ENCODE measurements around the gene MAB21L3. TPM values are rescaled to one million over a fixed set of nuclear protein-coding genes. Genes with fewer than 3 reads are reported as not detected.

The MAB21L3 gene
- total RNA-seq, 1 experiment from 2014 or later, result not detected

DNA sequence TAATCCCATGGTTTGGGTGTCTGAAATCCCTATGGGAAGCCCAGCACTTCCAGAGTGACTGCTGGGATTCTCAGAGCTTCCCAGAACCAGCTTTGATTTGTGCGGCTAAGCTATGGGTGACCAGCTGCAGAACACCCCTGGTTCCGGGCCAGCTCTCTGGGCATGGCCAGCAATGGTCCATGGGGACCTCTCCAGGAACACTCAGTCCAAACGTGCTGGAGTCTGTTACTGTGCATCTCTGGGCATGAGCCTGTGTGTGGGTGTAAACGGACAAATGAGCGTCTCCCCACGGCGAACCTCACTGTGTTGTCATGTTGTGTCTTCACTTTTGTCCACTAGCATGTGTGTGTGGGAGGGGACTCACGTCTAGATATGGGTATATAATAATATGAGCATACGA lies 54.4 kb downstream of the MAB21L3 start:
- Histone ChIP-seq H3K79me1 (ENCODE audit: insufficient read depth, low read depth, low read length, poor library complexity, severe bottlenecking) (no peaks in the 10 kb centered on the region), H4K20me1 (ENCODE audit: control insufficient read depth, insufficient read depth, insufficient read length) (no peaks in the 10 kb centered on the region), H2BK20ac (ENCODE audit: low read depth, low read length, poor library complexity, severe bottlenecking) (no peak overlapping the region), H3K56ac (ENCODE audit: insufficient read length, low read depth, low read length) (no peak overlapping the region), H2BK12ac (ENCODE audit: insufficient read length, low read depth, low read length) (no peak overlapping the region), H3T11ph (ENCODE audit: low read length) (no peak overlapping the region), H3K4me1 (ENCODE audit: insufficient read depth, low read length) (no peaks in the 10 kb centered on the region), H4K91ac (ENCODE audit: insufficient read length, low read depth, low read length) (no peak overlapping the region), H3K27ac (ENCODE audit: insufficient read length, low read depth, low read length) (no peak overlapping the region), H2AK5ac (ENCODE audit: insufficient read length, low read length) (no peak overlapping the region), H3K27me3 (ENCODE audit: insufficient read depth, low read length) (no peaks in the 10 kb centered on the region; the same call in 1 of the 2 replicates), H3K79me2 (ENCODE audit: insufficient read depth, low read length) (no peaks in the 10 kb centered on the region), H3K9ac (ENCODE audit: extremely low read depth, insufficient read length, low read length) (no peak overlapping the region), H3K4ac (ENCODE audit: low read depth, low read length) (no peak overlapping the region), H3K23ac (ENCODE audit: insufficient read length, low read depth, low read length) (no peak overlapping the region), H3K14ac (ENCODE audit: insufficient read depth, low read length) (no peak overlapping the region), H4K8ac (replicated peaks; ENCODE audit: insufficient read length, low read depth, low read length) (no peak overlapping the region), H3K23me2 (ENCODE audit: insufficient read length, low read depth, low read length, poor library complexity, severe bottlenecking) (peaks cover 9% of the 10 kb centered on the region), H2BK5ac (ENCODE audit: insufficient read length, low read length) (no peak overlapping the region), H2BK120ac (ENCODE audit: low read depth, low read length, poor library complexity, severe bottlenecking) (no peak overlapping the region), H2AFZ (ENCODE audit: low read length) (no peak overlapping the region), H4K5ac (ENCODE audit: insufficient read length, low read depth, low read length) (no peak overlapping the region), H3K9me3 (ENCODE audit: control insufficient read depth, low read depth, low read length) (no peaks in the 10 kb centered on the region), H3K4me2 (ENCODE audit: insufficient read depth, insufficient read length, low read length) (no peak overlapping the region), H3K18ac (ENCODE audit: insufficient read length, low read depth, low read length) (no peak overlapping the region), H2BK15ac (ENCODE audit: low read depth, low read length) (no peak overlapping the region)
- DNase-seq, result no peak
- TF ChIP-seq, protein P1, sequence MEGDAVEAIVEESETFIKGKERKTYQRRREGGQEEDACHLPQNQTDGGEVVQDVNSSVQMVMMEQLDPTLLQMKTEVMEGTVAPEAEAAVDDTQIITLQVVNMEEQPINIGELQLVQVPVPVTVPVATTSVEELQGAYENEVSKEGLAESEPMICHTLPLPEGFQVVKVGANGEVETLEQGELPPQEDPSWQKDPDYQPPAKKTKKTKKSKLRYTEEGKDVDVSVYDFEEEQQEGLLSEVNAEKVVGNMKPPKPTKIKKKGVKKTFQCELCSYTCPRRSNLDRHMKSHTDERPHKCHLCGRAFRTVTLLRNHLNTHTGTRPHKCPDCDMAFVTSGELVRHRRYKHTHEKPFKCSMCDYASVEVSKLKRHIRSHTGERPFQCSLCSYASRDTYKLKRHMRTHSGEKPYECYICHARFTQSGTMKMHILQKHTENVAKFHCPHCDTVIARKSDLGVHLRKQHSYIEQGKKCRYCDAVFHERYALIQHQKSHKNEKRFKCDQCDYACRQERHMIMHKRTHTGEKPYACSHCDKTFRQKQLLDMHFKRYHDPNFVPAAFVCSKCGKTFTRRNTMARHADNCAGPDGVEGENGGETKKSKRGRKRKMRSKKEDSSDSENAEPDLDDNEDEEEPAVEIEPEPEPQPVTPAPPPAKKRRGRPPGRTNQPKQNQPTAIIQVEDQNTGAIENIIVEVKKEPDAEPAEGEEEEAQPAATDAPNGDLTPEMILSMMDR (conservative IDR thresholded peaks at IDR 0.05), result no peak
- H3K4me1 Mint-ChIP-seq, result peaks cover 22% of the 10 kb centered on the region in 2 experiments
- no peak overlapping the region for H3K4me3 Mint-ChIP-seq
- H3K36me3 Mint-ChIP-seq (ENCODE audit: insufficient read depth in 1 of 3, low read depth in 3 of 3), result no peaks in the 10 kb centered on the region; a peak in 1 of 7 replicates
- H3K9me3 Mint-ChIP-seq, result no peaks in the 10 kb centered on the region; a peak in 1 of 5 replicates
- H3K27me3 Mint-ChIP-seq (ENCODE audit: low read depth), result peaks cover 46% of the 10 kb centered on the region
- peak overlapping the region in 1 of 3 experiments; percentile 86; a peak in 1 of 7 replicates for H3K27ac Mint-ChIP-seq
- WGBS (ENCODE audit: extremely low coverage, insufficient read length, low lambda C conversion rate), result no CpG with 5 or more reads among the region's 9 CpGs
